Measurements from ENCODE around the gene INVS.

DNA sequence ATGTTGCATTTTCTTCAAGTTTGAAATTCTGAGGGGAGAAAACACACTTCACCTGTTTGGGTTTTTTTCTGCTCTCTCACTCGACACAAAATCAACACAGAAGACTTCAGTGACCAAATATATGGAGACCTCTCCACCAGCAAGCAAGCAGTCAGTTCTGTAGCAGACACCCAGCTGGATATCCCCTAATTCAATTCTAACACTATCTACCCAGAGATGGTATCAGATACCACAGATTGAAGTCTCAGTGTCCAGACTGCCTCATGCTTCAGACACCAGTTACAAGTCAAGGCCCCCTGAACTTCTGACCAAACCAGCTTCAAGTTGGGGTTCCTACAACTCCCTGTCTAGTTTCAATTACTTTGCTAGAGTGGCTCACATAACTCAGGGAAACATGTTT is 97.8 kb downstream of the INVS start:
- TF ChIP-seq POLR2A (IDR thresholded peaks at IDR 0.05) = no peak
- TF ChIP-seq, protein P1, sequence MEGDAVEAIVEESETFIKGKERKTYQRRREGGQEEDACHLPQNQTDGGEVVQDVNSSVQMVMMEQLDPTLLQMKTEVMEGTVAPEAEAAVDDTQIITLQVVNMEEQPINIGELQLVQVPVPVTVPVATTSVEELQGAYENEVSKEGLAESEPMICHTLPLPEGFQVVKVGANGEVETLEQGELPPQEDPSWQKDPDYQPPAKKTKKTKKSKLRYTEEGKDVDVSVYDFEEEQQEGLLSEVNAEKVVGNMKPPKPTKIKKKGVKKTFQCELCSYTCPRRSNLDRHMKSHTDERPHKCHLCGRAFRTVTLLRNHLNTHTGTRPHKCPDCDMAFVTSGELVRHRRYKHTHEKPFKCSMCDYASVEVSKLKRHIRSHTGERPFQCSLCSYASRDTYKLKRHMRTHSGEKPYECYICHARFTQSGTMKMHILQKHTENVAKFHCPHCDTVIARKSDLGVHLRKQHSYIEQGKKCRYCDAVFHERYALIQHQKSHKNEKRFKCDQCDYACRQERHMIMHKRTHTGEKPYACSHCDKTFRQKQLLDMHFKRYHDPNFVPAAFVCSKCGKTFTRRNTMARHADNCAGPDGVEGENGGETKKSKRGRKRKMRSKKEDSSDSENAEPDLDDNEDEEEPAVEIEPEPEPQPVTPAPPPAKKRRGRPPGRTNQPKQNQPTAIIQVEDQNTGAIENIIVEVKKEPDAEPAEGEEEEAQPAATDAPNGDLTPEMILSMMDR (IDR thresholded peaks at IDR 0.05) = no peak

All from heart left ventricle (tissue), 13 donors.